MG63 (cell line): Measurements from ENCODE around the gene MYLK4. TPM values are rescaled to one million over a fixed set of nuclear protein-coding genes. Genes with fewer than 3 reads are reported as not detected.

Experiments
- DNase-seq: peaks from one replicate; pipeline ENCODE4 v3.0.0-alpha.2; 2020
- H3K27me3 ChIP-seq: fragments of 250-450 bp; sonication (Bioruptor Pico); 2 replicates; pipeline ENCODE4 v1.5.1; 2020; ENCODE audit warnings: mild to moderate bottlenecking, moderate library complexity
- H3K36me3 ChIP-seq: fragments of 250-450 bp; sonication (Bioruptor Pico); 2 replicates; pipeline ENCODE4 v1.5.1; 2020; ENCODE audit warnings: mild to moderate bottlenecking, moderate library complexity
- H3K4me3 ChIP-seq: fragments of 250-450 bp; sonication (Bioruptor Pico); 2 replicates; pipeline ENCODE4 v1.5.1; 2020; ENCODE audit warnings: mild to moderate bottlenecking, moderate library complexity
- H3K9me3 ChIP-seq: fragments of 250-450 bp; sonication (Bioruptor Pico); 2 replicates; pipeline ENCODE4 v1.5.1; 2020; ENCODE audit warnings: mild to moderate bottlenecking, moderate library complexity
- total RNA-seq: library from RNA; depleted of rRNA; stranded (reverse); fragments of >200 nt; shearing (Covaris generic); gene quantifications from 2 replicates; pipeline ENCODE4 v1.2.3, GENCODE V29; 2014; ENCODE audit warnings: low replicate concordance

The MYLK4 gene
- total RNA-seq, 1 experiment from 2014 or later = not detected

- Histone ChIP-seq H3K36me3 (no peaks in the 10 kb centered on the region), H3K4me3 (no peak overlapping the region), H3K9me3 (no peaks in the 10 kb centered on the region), H3K27me3 (no peaks in the 10 kb centered on the region)
- DNase-seq = no peak
Measured at GRCh38 chr6:2643130-2643529, 107.6 kb downstream of the MYLK4 start.

GRCh38 chr6:2641044-2641725 is 109.5 kb downstream of the MYLK4 start:
- no peaks in the 10 kb centered on the region for H3K36me3 ChIP-seq
- H3K4me3 ChIP-seq = no peak overlapping the region
- H3K27me3 ChIP-seq = no peaks in the 10 kb centered on the region
- no peaks in the 10 kb centered on the region for H3K9me3 ChIP-seq
- no peak for DNase-seq

- no peaks in the 10 kb centered on the region for H3K27me3 ChIP-seq
- no peak for DNase-seq
- H3K4me3 ChIP-seq = no peak overlapping the region
- no peaks in the 10 kb centered on the region for H3K36me3 ChIP-seq
- no peaks in the 10 kb centered on the region for H3K9me3 ChIP-seq
Measured at GRCh38 chr6:2640551-2640950, 110.2 kb downstream of the MYLK4 start.

GRCh38 chr6:2639896-2640295 is 110.8 kb downstream of the MYLK4 start:
- no peak for DNase-seq
- Histone ChIP-seq H3K9me3 (no peaks in the 10 kb centered on the region), H3K4me3 (no peak overlapping the region)

GRCh38 chr6:2639167-2639566 is 111.6 kb downstream of the MYLK4 start:
- no peaks in the 10 kb centered on the region for H3K9me3 ChIP-seq
- no peaks in the 10 kb centered on the region for H3K36me3 ChIP-seq
- no peak for DNase-seq
- no peak overlapping the region for H3K4me3 ChIP-seq
- no peaks in the 10 kb centered on the region for H3K27me3 ChIP-seq

More at GRCh38 chr6:2639896-2640295, 110.8 kb downstream of the MYLK4 start:
- no peaks in the 10 kb centered on the region for H3K27me3 ChIP-seq
- H3K36me3 ChIP-seq = no peaks in the 10 kb centered on the region

GRCh38 chr6:2636672-2637071 is 114.0 kb downstream of the MYLK4 start:
- Histone ChIP-seq H3K27me3 (no peaks in the 10 kb centered on the region), H3K36me3 (no peaks in the 10 kb centered on the region), H3K4me3 (no peak overlapping the region), H3K9me3 (no peaks in the 10 kb centered on the region)
- DNase-seq = no peak

GRCh38 chr6:2635911-2636310 is 114.8 kb downstream of the MYLK4 start:
- Histone ChIP-seq H3K27me3 (no peaks in the 10 kb centered on the region), H3K9me3 (no peaks in the 10 kb centered on the region), H3K4me3 (no peak overlapping the region), H3K36me3 (no peaks in the 10 kb centered on the region)
- DNase-seq = no peak

GRCh38 chr6:2634139-2634964 is 116.4 kb downstream of the MYLK4 start:
- H3K4me3 ChIP-seq = peak overlapping the region; percentile 33
- peak; percentile 79 for DNase-seq
- no peaks in the 10 kb centered on the region for H3K36me3 ChIP-seq
- no peaks in the 10 kb centered on the region for H3K27me3 ChIP-seq
- H3K9me3 ChIP-seq = no peaks in the 10 kb centered on the region

GRCh38 chr6:2633736-2634135 is 117.0 kb downstream of the MYLK4 start:
- Histone ChIP-seq H3K4me3 (peak overlapping the region; percentile 33), H3K36me3 (no peaks in the 10 kb centered on the region), H3K27me3 (no peaks in the 10 kb centered on the region), H3K9me3 (no peaks in the 10 kb centered on the region)
- DNase-seq = no peak

GRCh38 chr6:2632976-2633584 is 117.6 kb downstream of the MYLK4 start:
- Histone ChIP-seq H3K4me3 (no peak overlapping the region), H3K36me3 (no peaks in the 10 kb centered on the region), H3K27me3 (no peaks in the 10 kb centered on the region), H3K9me3 (no peaks in the 10 kb centered on the region)
- DNase-seq = no peak

GRCh38 chr6:2632368-2632767 is 118.4 kb downstream of the MYLK4 start:
- peak; percentile 74 for DNase-seq
- no peaks in the 10 kb centered on the region for H3K27me3 ChIP-seq
- no peaks in the 10 kb centered on the region for H3K9me3 ChIP-seq
- H3K4me3 ChIP-seq = no peak overlapping the region
- H3K36me3 ChIP-seq = no peaks in the 10 kb centered on the region

- H3K9me3 ChIP-seq = no peaks in the 10 kb centered on the region
- no peaks in the 10 kb centered on the region for H3K36me3 ChIP-seq
- no peaks in the 10 kb centered on the region for H3K27me3 ChIP-seq
- no peak overlapping the region for H3K4me3 ChIP-seq
- DNase-seq = peak; percentile 90
Measured at GRCh38 chr6:2630891-2631571, 119.7 kb downstream of the MYLK4 start.

GRCh38 chr6:2630359-2630758 is 120.4 kb downstream of the MYLK4 start:
- no peaks in the 10 kb centered on the region for H3K36me3 ChIP-seq
- H3K9me3 ChIP-seq = no peaks in the 10 kb centered on the region
- DNase-seq = peak; percentile 89
- H3K4me3 ChIP-seq = no peak overlapping the region
- no peaks in the 10 kb centered on the region for H3K27me3 ChIP-seq

GRCh38 chr6:2626401-2626800 is 124.3 kb downstream of the MYLK4 start:
- Histone ChIP-seq H3K27me3 (no peaks in the 10 kb centered on the region), H3K4me3 (no peak overlapping the region), H3K9me3 (no peaks in the 10 kb centered on the region), H3K36me3 (no peaks in the 10 kb centered on the region)
- no peak for DNase-seq

GRCh38 chr6:2625581-2625980 is 125.1 kb downstream of the MYLK4 start:
- no peak for DNase-seq
- no peaks in the 10 kb centered on the region for H3K36me3 ChIP-seq

GRCh38 chr6:2624177-2624576 is 126.5 kb downstream of the MYLK4 start:
- DNase-seq = no peak
- no peaks in the 10 kb centered on the region for H3K27me3 ChIP-seq
- H3K36me3 ChIP-seq = no peaks in the 10 kb centered on the region
- H3K4me3 ChIP-seq = no peak overlapping the region
- H3K9me3 ChIP-seq = no peaks in the 10 kb centered on the region

More at GRCh38 chr6:2625581-2625980, 125.1 kb downstream of the MYLK4 start:
- Histone ChIP-seq H3K27me3 (no peaks in the 10 kb centered on the region), H3K4me3 (no peak overlapping the region), H3K9me3 (no peaks in the 10 kb centered on the region)

- no peaks in the 10 kb centered on the region for H3K27me3 ChIP-seq
- no peak overlapping the region for H3K4me3 ChIP-seq
- H3K36me3 ChIP-seq = no peaks in the 10 kb centered on the region
- DNase-seq = no peak
- H3K9me3 ChIP-seq = no peaks in the 10 kb centered on the region
Measured at GRCh38 chr6:2623295-2623694, 127.4 kb downstream of the MYLK4 start.
